Adrenal gland (tissue), 5 donors: ENCODE results near the gene MBD3L2B.

ENCODE experiments used
- CTCF ChIP-seq, 6 experiments: fragments of 450-650 bp in 4 of 6; fragments of 200-600 bp in 2 of 6; sonication (generic) in 1 of 6; IDR thresholded peaks; 1 replicate in 5 of 6; 2 replicates in 1 of 6; pipeline versions ENCODE4 v1.5.1 to v1.8.0; 2016 to 2021; ENCODE audit warnings: antibody characterized with exemption in 6 of 6, mild to moderate bottlenecking in 2 of 6, moderate library complexity in 1 of 6
- POLR2A ChIP-seq, 2 donors: fragments of 450-650 bp; IDR thresholded peaks; one replicate each; pipeline ENCODE4 v1.6.1; 2017; ENCODE audit warnings: antibody characterized with exemption in 2 of 2, mild to moderate bottlenecking in 2 of 2, moderate library complexity in 1 of 2
- donor health status: DM: no; HTN: no; CAD: no.

- no peak for TF ChIP-seq CTCF (IDR thresholded peaks at IDR 0.05)
- TF ChIP-seq POLR2A (IDR thresholded peaks at IDR 0.05), result no peak
Observed at GRCh38 chr19:7007859-7008258, 13.4 kb downstream of the MBD3L2B start.
